ENCODE data around the gene KRTAP13-3.

Gene KRTAP13-3

DNA sequence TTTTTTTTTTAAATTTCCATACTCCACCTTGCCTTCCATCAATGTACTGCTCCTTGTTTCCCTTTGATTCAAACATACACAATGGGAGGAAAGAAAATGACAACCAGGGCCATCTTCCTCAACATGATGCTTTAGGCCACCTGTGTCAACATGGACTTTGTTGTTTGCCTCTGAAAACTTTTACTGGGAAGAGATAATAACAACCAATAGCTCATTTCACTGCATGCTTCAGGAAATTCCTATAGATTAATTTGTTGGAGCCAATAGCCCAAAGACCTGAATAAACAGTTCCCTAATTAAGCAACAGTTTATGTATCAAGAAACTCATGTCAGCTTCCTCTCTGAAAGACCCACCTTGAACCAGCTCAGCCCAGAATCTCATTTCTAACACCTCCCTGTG is 17.5 kb upstream of the KRTAP13-3 start:
- no peak for DNase-seq (ENCODE audit: low read depth)
- H3K4me3 ChIP-seq (ENCODE audit: low read depth, low read length), result no peak overlapping the region
- TF ChIP-seq, protein P1, sequence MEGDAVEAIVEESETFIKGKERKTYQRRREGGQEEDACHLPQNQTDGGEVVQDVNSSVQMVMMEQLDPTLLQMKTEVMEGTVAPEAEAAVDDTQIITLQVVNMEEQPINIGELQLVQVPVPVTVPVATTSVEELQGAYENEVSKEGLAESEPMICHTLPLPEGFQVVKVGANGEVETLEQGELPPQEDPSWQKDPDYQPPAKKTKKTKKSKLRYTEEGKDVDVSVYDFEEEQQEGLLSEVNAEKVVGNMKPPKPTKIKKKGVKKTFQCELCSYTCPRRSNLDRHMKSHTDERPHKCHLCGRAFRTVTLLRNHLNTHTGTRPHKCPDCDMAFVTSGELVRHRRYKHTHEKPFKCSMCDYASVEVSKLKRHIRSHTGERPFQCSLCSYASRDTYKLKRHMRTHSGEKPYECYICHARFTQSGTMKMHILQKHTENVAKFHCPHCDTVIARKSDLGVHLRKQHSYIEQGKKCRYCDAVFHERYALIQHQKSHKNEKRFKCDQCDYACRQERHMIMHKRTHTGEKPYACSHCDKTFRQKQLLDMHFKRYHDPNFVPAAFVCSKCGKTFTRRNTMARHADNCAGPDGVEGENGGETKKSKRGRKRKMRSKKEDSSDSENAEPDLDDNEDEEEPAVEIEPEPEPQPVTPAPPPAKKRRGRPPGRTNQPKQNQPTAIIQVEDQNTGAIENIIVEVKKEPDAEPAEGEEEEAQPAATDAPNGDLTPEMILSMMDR (IDR thresholded peaks at IDR 0.05; ENCODE audit: insufficient read depth, low read depth, low read length, missing control alignments), result no peak

DNA sequence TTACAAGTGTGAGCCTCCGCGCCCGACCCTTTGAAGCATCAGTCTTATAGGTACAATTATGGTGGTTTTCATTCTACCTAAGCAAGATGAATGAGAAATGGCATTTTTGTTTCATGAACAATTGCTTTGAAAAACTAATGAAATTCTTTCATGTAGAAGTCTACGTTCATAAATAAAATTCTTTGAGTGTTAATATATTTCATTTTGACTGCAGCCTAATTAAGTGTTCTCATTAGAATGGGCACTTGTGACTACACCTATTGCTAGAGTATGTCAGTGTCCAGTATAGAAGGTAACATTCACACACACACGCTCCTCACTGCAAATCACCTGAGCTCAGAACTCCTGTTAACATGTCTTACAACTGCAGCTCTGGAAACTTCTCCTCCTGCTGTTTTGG is 14.2 kb upstream of the KRTAP13-3 start, which contains the start of gene KRTAP15-1:
Gene KRTAP15-1 (plus strand): TSS at position 301 of the 400 bp plus-strand sequence. CDS start 53 bp downstream, at position 354.
- TF ChIP-seq, protein P1 (IDR thresholded peaks at IDR 0.05; ENCODE audit: insufficient read depth, low read depth, low read length, missing control alignments), result no peak
- no peak within 1 kb of the TSS for H3K4me3 ChIP-seq (ENCODE audit: low read depth, low read length)
- no peak for DNase-seq (ENCODE audit: low read depth)

DNA sequence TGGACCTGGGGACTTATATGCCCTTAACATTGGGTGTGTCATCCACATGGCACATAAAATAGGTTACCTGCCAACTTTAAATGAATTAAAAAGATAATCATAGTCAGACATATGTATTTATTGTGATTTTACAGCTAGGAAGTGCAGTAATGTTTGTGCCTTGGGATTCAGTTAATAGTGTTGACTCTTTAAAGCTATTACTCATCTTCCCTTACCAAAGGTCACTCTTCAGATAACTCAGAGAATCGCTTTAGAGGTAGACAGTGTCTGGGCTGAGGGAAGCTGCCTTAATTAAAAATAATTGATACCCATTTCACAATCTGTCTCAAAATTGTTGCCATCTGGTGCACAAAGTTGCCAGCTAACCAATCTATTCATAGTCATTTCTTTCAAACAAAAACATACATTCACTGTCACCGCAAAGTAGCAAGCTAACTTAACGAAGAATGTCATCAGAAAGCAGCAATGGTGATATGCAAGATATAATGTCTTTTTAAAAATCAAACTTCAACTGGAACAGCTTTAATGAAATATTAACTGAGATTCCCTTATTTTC is 11.4 kb upstream of the KRTAP13-3 start:
- no peak for DNase-seq (ENCODE audit: low read depth)
- H3K4me3 ChIP-seq (ENCODE audit: low read depth, low read length), result no peak overlapping the region
- TF ChIP-seq, protein P1 (IDR thresholded peaks at IDR 0.05; ENCODE audit: insufficient read depth, low read depth, low read length, missing control alignments), result no peak

DNA sequence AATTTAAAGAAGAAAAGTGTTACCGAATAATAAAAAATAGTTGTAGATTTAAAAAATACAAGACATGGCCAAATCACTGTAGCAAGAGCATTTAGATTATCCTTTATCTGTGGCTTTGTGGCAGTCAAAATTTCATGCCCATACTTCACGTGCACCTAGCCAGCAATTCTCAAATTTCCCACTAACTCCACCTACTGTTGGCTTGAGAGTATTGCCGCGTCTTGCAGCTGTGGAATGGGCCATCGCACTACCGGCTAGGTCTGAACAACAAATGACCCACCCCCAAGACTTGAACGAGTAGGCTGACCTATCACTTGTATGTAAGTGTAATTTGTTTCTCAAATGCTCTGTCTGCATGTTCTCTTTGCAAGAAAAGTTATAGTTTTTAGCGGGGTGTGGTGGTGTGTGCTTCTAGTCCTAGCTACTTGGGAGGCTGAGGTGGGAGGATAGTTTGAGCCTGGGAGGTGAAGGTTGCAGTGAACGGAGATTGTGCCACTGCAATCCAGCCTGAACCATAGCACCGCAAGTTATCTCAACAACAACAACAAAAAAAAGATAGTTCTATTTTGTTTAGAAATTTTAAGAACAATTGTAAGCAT is 8.4 kb upstream of the KRTAP13-3 start:
- peak; percentile 52 for DNase-seq (ENCODE audit: low read depth)

DNA sequence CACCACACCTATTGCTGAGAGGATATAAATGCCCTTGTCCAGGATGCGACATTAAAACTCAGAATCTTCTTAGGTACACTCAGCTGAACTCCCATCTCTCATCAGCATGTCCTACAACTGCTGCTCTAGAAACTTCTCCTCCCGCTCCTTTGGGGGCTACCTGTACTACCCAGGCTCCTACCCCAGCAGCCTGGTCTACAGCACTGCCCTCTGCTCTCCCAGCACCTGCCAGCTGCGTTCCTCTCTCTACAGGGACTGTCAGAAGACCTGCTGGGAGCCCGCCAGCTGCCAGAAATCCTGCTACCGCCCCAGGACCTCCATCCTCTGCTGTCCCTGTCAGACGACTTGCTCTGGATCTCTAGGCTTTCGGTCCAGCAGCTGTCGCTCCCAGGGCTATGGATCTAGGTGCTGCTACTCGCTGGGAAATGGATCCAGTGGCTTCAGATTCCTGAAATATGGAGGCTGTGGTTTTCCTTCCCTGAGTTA is 4.5 kb upstream of the KRTAP13-3 start, which contains the start of gene KRTAP13-4:
Gene KRTAP13-4 (plus strand): TSS at position 51 of the 486 bp plus-strand sequence. CDS start 56 bp downstream, at position 107.
- TF ChIP-seq, protein P1 (IDR thresholded peaks at IDR 0.05; ENCODE audit: insufficient read depth, low read depth, low read length, missing control alignments), result no peak
- H3K4me3 ChIP-seq (ENCODE audit: low read depth, low read length), result no peak within 1 kb of the TSS
- DNase-seq (ENCODE audit: low read depth), result no peak

More for the DNA sequence above, 8.4 kb upstream of the KRTAP13-3 start:
- H3K4me3 ChIP-seq (ENCODE audit: low read depth, low read length), result no peak overlapping the region
- TF ChIP-seq, protein P1 (IDR thresholded peaks at IDR 0.05; ENCODE audit: insufficient read depth, low read depth, low read length, missing control alignments), result peak; percentile 58

DNA sequence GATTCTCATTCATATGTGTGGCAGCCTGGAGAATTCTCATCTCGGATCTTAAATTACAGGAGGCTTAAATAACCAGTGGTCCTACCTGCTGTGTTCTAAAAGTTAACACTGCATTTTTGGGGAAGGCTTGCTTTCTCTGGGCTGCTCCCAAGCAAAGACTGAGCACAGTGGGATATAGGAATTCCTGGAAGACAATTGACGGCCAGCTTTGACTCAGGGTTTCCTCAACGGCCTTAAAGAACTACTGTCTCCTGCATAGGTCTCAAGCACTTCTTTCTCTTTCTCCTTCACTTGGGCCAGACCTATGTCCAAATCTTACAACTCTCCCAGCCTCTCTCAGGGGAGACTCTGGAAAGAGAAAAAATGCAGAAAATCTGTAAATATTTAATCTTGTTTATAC is 1.0 kb upstream of the KRTAP13-3 start:
- H3K4me3 ChIP-seq (ENCODE audit: low read depth, low read length), result no peak overlapping the region
- TF ChIP-seq, protein P1 (IDR thresholded peaks at IDR 0.05; ENCODE audit: insufficient read depth, low read depth, low read length, missing control alignments), result no peak
- DNase-seq (ENCODE audit: low read depth), result no peak

All from GM12865 (cell line).